HepG2 (cell line): ENCODE data around the gene PSIP1. TPM values are rescaled to one million over a fixed set of nuclear protein-coding genes. Genes with fewer than 3 reads are reported as not detected.

Experiments
- AKAP8 ChIP-seq: sonication (generic); formaldehyde crosslinking; IDR thresholded peaks from 2 replicates; pipeline ENCODE4 v1.5.1; 2020; ENCODE audit warnings: mild to moderate bottlenecking, missing genetic modification reagents
- ATRX ChIP-seq: sonication (generic); formaldehyde crosslinking; IDR thresholded peaks from 2 replicates; pipeline ENCODE4 v1.4.0; 2020; ENCODE audit warnings: missing genetic modification reagents, borderline replicate concordance
- EED ChIP-seq: sonication (generic); formaldehyde crosslinking; IDR thresholded peaks from 2 replicates; pipeline ENCODE4 v1.5.0; 2020; ENCODE audit warnings: mild to moderate bottlenecking, missing genetic modification reagents
- HNF4A ChIP-seq: sonication (generic); formaldehyde crosslinking; IDR thresholded peaks from 2 replicates; pipeline ENCODE4 v1.4.0; 2020; ENCODE audit warnings: missing genetic modification reagents
- IRF2 ChIP-seq: IDR thresholded peaks from 2 replicates; pipeline ENCODE4 v1.6.1; 2018; ENCODE audit warnings: missing genetic modification reagents, missing compliant biosample characterization
- KDM4B ChIP-seq: sonication (generic); formaldehyde crosslinking; IDR thresholded peaks from 2 replicates; pipeline ENCODE4 v1.4.0; 2020; ENCODE audit warnings: missing genetic modification reagents
- KDM5B ChIP-seq: sonication (generic); formaldehyde crosslinking; IDR thresholded peaks from 2 replicates; pipeline ENCODE4 v1.4.0; 2020; ENCODE audit warnings: missing genetic modification reagents, mild to moderate bottlenecking, borderline replicate concordance
- KMT2A ChIP-seq: sonication (generic); formaldehyde crosslinking; IDR thresholded peaks from 2 replicates; pipeline ENCODE4 v1.4.0; 2020; ENCODE audit warnings: missing genetic modification reagents
- MEF2D ChIP-seq: sonication (generic); formaldehyde crosslinking; IDR thresholded peaks from 2 replicates; pipeline ENCODE4 v1.5.1; 2020; ENCODE audit warnings: mild to moderate bottlenecking, missing genetic modification reagents
- RFX1 ChIP-seq: fragments of 450-650 bp; IDR thresholded peaks from 2 replicates; pipeline ENCODE4 v1.6.1; 2017
- SIN3A ChIP-seq: IDR thresholded peaks from 2 replicates; pipeline ENCODE4 v1.6.1; 2011; ENCODE audit warnings: low read depth, mild to moderate bottlenecking, control low read depth, low read length, borderline replicate concordance
- TOE1 ChIP-seq: sonication (generic); formaldehyde crosslinking; IDR thresholded peaks from 2 replicates; pipeline ENCODE4 v1.4.0; 2020; ENCODE audit warnings: mild to moderate bottlenecking, missing genetic modification reagents
- U2AF2 ChIP-seq: fragments of 200-400 bp; formaldehyde crosslinking; IDR thresholded peaks from 2 replicates; pipeline ENCODE4 v1.6.1; 2017; ENCODE audit warnings: low read depth, mild to moderate bottlenecking, low read length
- ZBTB44 ChIP-seq: sonication (generic); formaldehyde crosslinking; IDR thresholded peaks from 2 replicates; pipeline ENCODE4 v1.4.0; 2020; ENCODE audit warnings: missing genetic modification reagents
- ZFP36L1 ChIP-seq: sonication (generic); formaldehyde crosslinking; IDR thresholded peaks from 2 replicates; pipeline ENCODE4 v1.8.0; 2022; ENCODE audit warnings: mild to moderate bottlenecking, missing genetic modification reagents, moderate library complexity
- ZFP62 ChIP-seq: sonication (generic); formaldehyde crosslinking; IDR thresholded peaks from 2 replicates; pipeline ENCODE4 v1.4.0; 2020; ENCODE audit warnings: missing genetic modification reagents
- ZFYVE20 ChIP-seq: sonication (generic); formaldehyde crosslinking; IDR thresholded peaks from 2 replicates; pipeline ENCODE4 v1.8.0; 2023; ENCODE audit warnings: low read depth, mild to moderate bottlenecking, moderate library complexity, missing genetic modification reagents, borderline replicate concordance
- ZMAT3 ChIP-seq: sonication (generic); formaldehyde crosslinking; conservative IDR thresholded peaks from 2 replicates; pipeline ENCODE4 v1.7.0; 2021; ENCODE audit warnings: missing genetic modification reagents
- ZNF20 ChIP-seq: sonication (generic); formaldehyde crosslinking; IDR thresholded peaks from 2 replicates; pipeline ENCODE4 v1.4.0; 2020; ENCODE audit warnings: mild to moderate bottlenecking, moderate library complexity, missing genetic modification reagents
- ZNF205 ChIP-seq: IDR thresholded peaks from 2 replicates; pipeline ENCODE4 v1.6.1; 2018; ENCODE audit warnings: missing biosample characterization, missing genetic modification reagents
- ZNF329 ChIP-seq: sonication (generic); formaldehyde crosslinking; IDR thresholded peaks from 2 replicates; pipeline ENCODE4 v1.9.0; 2021; ENCODE audit warnings: low read depth, mild to moderate bottlenecking, missing genetic modification reagents
- ZNF441 ChIP-seq: sonication (generic); formaldehyde crosslinking; IDR thresholded peaks from 2 replicates; pipeline ENCODE4 v1.7.0; 2021; ENCODE audit warnings: missing genetic modification reagents, borderline replicate concordance
- ZNF552 ChIP-seq: sonication (generic); formaldehyde crosslinking; IDR thresholded peaks from 2 replicates; pipeline ENCODE4 v1.9.0; 2022; ENCODE audit warnings: missing genetic modification reagents, mild to moderate bottlenecking, borderline replicate concordance
- ZNF598 ChIP-seq: sonication (generic); formaldehyde crosslinking; IDR thresholded peaks from 2 replicates; pipeline ENCODE4 v1.5.1; 2020; ENCODE audit warnings: mild to moderate bottlenecking, missing genetic modification reagents, borderline replicate concordance
- ZNF672 ChIP-seq: sonication (generic); formaldehyde crosslinking; IDR thresholded peaks from 2 replicates; pipeline ENCODE4 v1.8.1; 2022; ENCODE audit warnings: missing genetic modification reagents
- ZNF713 ChIP-seq: sonication (generic); formaldehyde crosslinking; IDR thresholded peaks from 2 replicates; pipeline ENCODE4 v1.4.0; 2020; ENCODE audit warnings: mild to moderate bottlenecking, missing genetic modification reagents
- ZSCAN29 ChIP-seq: sonication (generic); formaldehyde crosslinking; conservative IDR thresholded peaks from 2 replicates; pipeline ENCODE4 v1.4.0; 2020; ENCODE audit warnings: mild to moderate bottlenecking, missing genetic modification reagents
- polyA plus RNA-seq, 8 experiments: library from polyadenylated mRNA; depleted of rRNA in 3 of 8; stranded (reverse) in 7 of 8; unstranded in 1 of 8; fragments of >200 nt; fragmentation: Illumina TruSeq in 4 of 8; extraction: Trizol in 4 of 8; gene quantifications; 2 replicates each; pipeline versions ENCODE4 v1.2.1 to v1.2.3, GENCODE V29; 2011 to 2016; ENCODE audit warnings: low read depth in 4 of 8, missing spikeins in 1 of 8, mixed read lengths in 1 of 8; ENCODE audit not compliant: insufficient read depth in 1 of 8
- total RNA-seq, 5 experiments: library from RNA; depleted of rRNA; stranded (reverse); fragments of >200 nt; fragmentation: Illumina TruSeq; extraction: Trizol; gene quantifications; 2 replicates each; pipeline ENCODE4 v1.2.3, GENCODE V29; 2016; ENCODE audit warnings: low read depth in 1 of 5
- TF ChIP-seq, protein P1 (sequence below): sonication (generic); formaldehyde crosslinking; IDR thresholded peaks from 2 replicates; pipeline ENCODE4 v1.4.0; 2020; ENCODE audit warnings: missing genetic modification reagents, mild to moderate bottlenecking, borderline replicate concordance

The PSIP1 gene
- total and polyA plus RNA-seq, 2 of the 13 experiments (the other 11 are each of a cell fraction or from before 2014, with no cell fraction given): 12.6 to 46.4 TPM

DNA sequence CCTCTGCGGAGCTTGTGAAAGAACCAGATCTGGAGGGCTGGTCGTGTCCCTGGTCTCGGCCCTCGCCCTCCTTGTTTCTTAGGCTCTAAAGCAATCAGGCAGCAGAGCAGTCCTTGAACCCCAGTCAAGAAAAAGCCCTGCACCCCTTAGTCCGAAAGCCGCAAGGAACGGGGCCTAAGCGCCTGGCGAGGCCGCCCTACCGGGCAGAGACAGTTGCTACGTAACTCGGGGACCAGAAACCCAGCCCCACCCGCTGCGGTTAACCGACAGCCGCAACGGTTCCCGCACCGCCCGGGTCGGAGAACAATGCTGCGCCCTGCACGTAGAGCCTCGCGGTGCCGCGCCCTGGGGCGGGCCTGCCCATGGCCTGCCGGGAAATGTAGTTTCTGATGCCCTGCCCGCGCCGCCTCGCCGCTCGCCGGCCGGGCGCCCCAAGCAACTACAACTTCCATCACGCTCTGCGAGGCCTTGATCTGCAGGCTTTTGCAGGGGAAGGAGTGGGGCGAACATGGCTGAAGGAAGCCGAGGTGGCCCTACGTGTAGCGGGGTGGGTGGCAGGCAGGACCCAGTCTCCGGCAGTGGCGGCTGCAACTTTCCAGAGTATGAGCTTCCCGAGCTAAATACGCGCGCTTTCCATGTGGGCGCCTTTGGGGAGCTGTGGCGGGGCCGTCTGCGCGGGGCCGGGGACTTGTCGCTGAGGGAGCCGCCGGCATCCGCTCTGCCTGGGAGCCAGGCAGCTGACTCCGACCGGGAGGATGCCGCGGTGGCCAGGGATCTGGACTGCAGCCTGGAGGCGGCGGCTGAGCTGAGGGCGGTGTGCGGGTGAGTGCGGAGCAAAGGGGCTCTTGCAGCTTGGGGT, 88.2 kb downstream of the PSIP1 start, which contains the start of gene SNAPC3 (continued):
- TF ChIP-seq KMT2A (CRISPR knock-in tag): peak; percentile 90
- no peak for TF ChIP-seq RFX1
- 0 out of 2 replicates have a peak, but pooled peaks have one; percentile 72 for TF ChIP-seq ZMAT3
- 0 out of 2 replicates have a peak, but pooled peaks have one; percentile 58 for TF ChIP-seq ZNF552 (CRISPR knock-in tag)
- peak; percentile 44 for TF ChIP-seq HNF4A (CRISPR knock-in tag)
- 0 out of 2 replicates have a peak, but pooled peaks have one; percentile 48 for TF ChIP-seq EED (CRISPR knock-in tag)
- no peak for TF ChIP-seq ZNF672 (CRISPR knock-in tag)
- no peak for TF ChIP-seq TOE1 (CRISPR knock-in tag)
- peak; percentile 73 for TF ChIP-seq ZSCAN29 (CRISPR knock-in tag)
- TF ChIP-seq ZNF329 (CRISPR knock-in tag): no peak
- TF ChIP-seq ZNF441 (CRISPR knock-in tag): peak; percentile 90
- TF ChIP-seq ZNF713: no peak
- TF ChIP-seq ZFP62 (CRISPR knock-in tag): peak; percentile 50; the same call in 1 of the 2 replicates
- TF ChIP-seq ZNF205 (CRISPR knock-in tag): peak; percentile 50; the same call in 1 of the 2 replicates
- peak; percentile 94 for TF ChIP-seq IRF2 (CRISPR knock-in tag)
- peak; percentile 59; the same call in 1 of the 2 replicates for TF ChIP-seq ZNF598 (CRISPR knock-in tag)
- TF ChIP-seq ZNF20 (CRISPR knock-in tag): 0 out of 2 replicates have a peak, but pooled peaks have one; percentile 66
- peak; percentile 84 for TF ChIP-seq ZFP36L1
- TF ChIP-seq ZFYVE20 (CRISPR knock-in tag): no peak
- TF ChIP-seq SIN3A: peak; percentile 27; the same call in 1 of the 2 replicates
- TF ChIP-seq ATRX (CRISPR knock-in tag): no peak
- TF ChIP-seq AKAP8 (CRISPR knock-in tag): 0 out of 2 replicates have a peak, but pooled peaks have one; percentile 64
- TF ChIP-seq, protein P1, sequence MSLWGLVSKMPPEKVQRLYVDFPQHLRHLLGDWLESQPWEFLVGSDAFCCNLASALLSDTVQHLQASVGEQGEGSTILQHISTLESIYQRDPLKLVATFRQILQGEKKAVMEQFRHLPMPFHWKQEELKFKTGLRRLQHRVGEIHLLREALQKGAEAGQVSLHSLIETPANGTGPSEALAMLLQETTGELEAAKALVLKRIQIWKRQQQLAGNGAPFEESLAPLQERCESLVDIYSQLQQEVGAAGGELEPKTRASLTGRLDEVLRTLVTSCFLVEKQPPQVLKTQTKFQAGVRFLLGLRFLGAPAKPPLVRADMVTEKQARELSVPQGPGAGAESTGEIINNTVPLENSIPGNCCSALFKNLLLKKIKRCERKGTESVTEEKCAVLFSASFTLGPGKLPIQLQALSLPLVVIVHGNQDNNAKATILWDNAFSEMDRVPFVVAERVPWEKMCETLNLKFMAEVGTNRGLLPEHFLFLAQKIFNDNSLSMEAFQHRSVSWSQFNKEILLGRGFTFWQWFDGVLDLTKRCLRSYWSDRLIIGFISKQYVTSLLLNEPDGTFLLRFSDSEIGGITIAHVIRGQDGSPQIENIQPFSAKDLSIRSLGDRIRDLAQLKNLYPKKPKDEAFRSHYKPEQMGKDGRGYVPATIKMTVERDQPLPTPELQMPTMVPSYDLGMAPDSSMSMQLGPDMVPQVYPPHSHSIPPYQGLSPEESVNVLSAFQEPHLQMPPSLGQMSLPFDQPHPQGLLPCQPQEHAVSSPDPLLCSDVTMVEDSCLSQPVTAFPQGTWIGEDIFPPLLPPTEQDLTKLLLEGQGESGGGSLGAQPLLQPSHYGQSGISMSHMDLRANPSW (CRISPR knock-in tag): no peak
- TF ChIP-seq KDM4B (CRISPR knock-in tag): peak; percentile 87
- no peak for TF ChIP-seq ZBTB44 (CRISPR knock-in tag)
- TF ChIP-seq MEF2D (CRISPR knock-in tag): no peak; the same call in 1 of the 2 replicates
- peak; percentile 85 for TF ChIP-seq KDM5B (CRISPR knock-in tag)
- no peak for TF ChIP-seq U2AF2
